ENCODE results near the gene KRTAP16-1.
A peak's percentile ranks its signal among the peaks of the same experiment; 100 is the strongest.

Gene KRTAP16-1

GRCh38 chr17:41328207-41328606 is 19.1 kb upstream of the KRTAP16-1 start:
- DNase-seq, result no peak

GRCh38 chr17:41327411-41328120 is 18.5 kb upstream of the KRTAP16-1 start:
- no peak for DNase-seq

GRCh38 chr17:41326173-41327145 is 17.4 kb upstream of the KRTAP16-1 start:
- peak in 3 of 6 experiments; percentile 15 to 30 (median 20) for DNase-seq

- DNase-seq, result no peak
Observed at GRCh38 chr17:41325611-41326010, 16.5 kb upstream of the KRTAP16-1 start.

GRCh38 chr17:41325126-41325525 is 16.0 kb upstream of the KRTAP16-1 start:
- DNase-seq, result no peak

GRCh38 chr17:41324180-41325075 is 15.3 kb upstream of the KRTAP16-1 start:
- DNase-seq, result no peak

- no peak for DNase-seq
Observed at GRCh38 chr17:41322903-41323895, 14.1 kb upstream of the KRTAP16-1 start.

GRCh38 chr17:41322094-41322902 is 13.2 kb upstream of the KRTAP16-1 start:
- peak in 3 of 6 experiments; percentile 38 to 67 (median 66) for DNase-seq

- no peak for DNase-seq
Observed at GRCh38 chr17:41318231-41318630, 9.1 kb upstream of the KRTAP16-1 start.

GRCh38 chr17:41315814-41316445 is 6.8 kb upstream of the KRTAP16-1 start:
- DNase-seq, result no peak

GRCh38 chr17:41315204-41315794 is 6.2 kb upstream of the KRTAP16-1 start, which contains the start of gene KRTAP17-1:
KRTAP17-1 (minus strand) TSS chr17:41315710; CDS start chr17:41315650, 60 bp downstream.
- no peak for DNase-seq

GRCh38 chr17:41311111-41311510 is 2.0 kb upstream of the KRTAP16-1 start:
- no peak for DNase-seq

- DNase-seq, result peak; percentile 64 to 95 (median 82)
Observed at GRCh38 chr17:41308251-41308917, 725 bp downstream of the KRTAP16-1 start.

- no peak for DNase-seq
Observed at GRCh38 chr17:41307647-41308046, 1.5 kb downstream of the KRTAP16-1 start.

- no peak for DNase-seq
Observed at GRCh38 chr17:41304091-41304490, 5.0 kb downstream of the KRTAP16-1 start.

- no peak for DNase-seq
Observed at GRCh38 chr17:41302981-41303380, 6.1 kb downstream of the KRTAP16-1 start.

- no peak for DNase-seq
Observed at GRCh38 chr17:41301916-41302901, 6.9 kb downstream of the KRTAP16-1 start, which contains the start of gene KRTAP29-1. KRTAP29-1 (minus strand) TSS chr17:41302851; CDS start chr17:41302851, 0 bp downstream.

Measured in stimulated activated naive CD4-positive, alpha-beta T cell (primary cell).